NT2/D1 (cell line): ENCODE data around the gene SRSF9.

ENCODE experiments used
- YY1 ChIP-seq: IDR thresholded peaks from 2 replicates; pipeline ENCODE4 v1.6.1; 2011; ENCODE audit not compliant: insufficient read length, insufficient read depth
- ZNF274 ChIP-seq: IDR thresholded peaks from 2 replicates; pipeline ENCODE4 v1.6.1; 2011; ENCODE audit warnings: mild to moderate bottlenecking, low read depth, low read length

- TF ChIP-seq YY1 (no peak), ZNF274 (no peak)
These were observed 5.0 kb upstream of the SRSF9 start for GRCh38 chr12:120474616-120474960.
